Ammon's horn (tissue), 1 donor: Measurements from ENCODE around the gene MRPS35.

Experiments used
- DNase-seq: peaks from one replicate; pipeline ENCODE4 v3.0.0-alpha.2; 2016; ENCODE audit warnings: low spot score

MRPS35 gene

GRCh38 chr12:27710592-27711316 lies at the start of gene MRPS35:
Gene MRPS35 (plus strand): TSS chr12:27710832. CDS start chr12:27710844, 12 bp downstream.
- peak; percentile 94 for DNase-seq

GRCh38 chr12:27665704-27666103 lies 44.9 kb upstream of the MRPS35 start:
- DNase-seq = no peak

- no peak for DNase-seq
These were observed 44.1 kb upstream of the MRPS35 start for GRCh38 chr12:27666510-27666909.

GRCh38 chr12:27667540-27667939 lies 43.1 kb upstream of the MRPS35 start:
- no peak for DNase-seq

- DNase-seq = no peak
These were observed 38.6 kb upstream of the MRPS35 start for GRCh38 chr12:27672051-27672450.

GRCh38 chr12:27672643-27673042 lies 38.0 kb upstream of the MRPS35 start:
- DNase-seq = no peak

- DNase-seq = no peak
These were observed 37.4 kb upstream of the MRPS35 start for GRCh38 chr12:27673101-27673718.

- DNase-seq = no peak
These were observed 35.6 kb upstream of the MRPS35 start for GRCh38 chr12:27674989-27675388.

GRCh38 chr12:27680619-27681018 lies 30.0 kb upstream of the MRPS35 start:
- no peak for DNase-seq

GRCh38 chr12:27682534-27682933 lies 28.1 kb upstream of the MRPS35 start:
- DNase-seq = no peak

- no peak for DNase-seq
These were observed 25.4 kb upstream of the MRPS35 start for GRCh38 chr12:27685274-27685673.

- DNase-seq = no peak
These were observed 24.5 kb upstream of the MRPS35 start for GRCh38 chr12:27686147-27686546.

GRCh38 chr12:27688671-27689070 lies 22.0 kb upstream of the MRPS35 start:
- DNase-seq = no peak

GRCh38 chr12:27689558-27690180 lies 21.0 kb upstream of the MRPS35 start:
- DNase-seq = no peak

- no peak for DNase-seq
These were observed 17.2 kb upstream of the MRPS35 start for GRCh38 chr12:27693403-27693802.

- no peak for DNase-seq
These were observed 14.9 kb upstream of the MRPS35 start for GRCh38 chr12:27695556-27696292.

- DNase-seq = no peak
These were observed 14.4 kb upstream of the MRPS35 start, which contains the start of gene REP15 for GRCh38 chr12:27696293-27696652. Gene REP15 (plus strand): TSS chr12:27696447. CDS start chr12:27696563, 116 bp downstream.

GRCh38 chr12:27696864-27697564 lies 13.6 kb upstream of the MRPS35 start:
- no peak for DNase-seq

GRCh38 chr12:27703720-27704452 lies 6.7 kb upstream of the MRPS35 start:
- DNase-seq = peak; percentile 76

GRCh38 chr12:27705263-27705662 lies 5.4 kb upstream of the MRPS35 start:
- DNase-seq = no peak

- no peak for DNase-seq
These were observed 3.4 kb upstream of the MRPS35 start for GRCh38 chr12:27707216-27707615.
